Gastrocnemius medialis (tissue), 4 donors: ENCODE results near the gene SLC6A6.

ENCODE experiments used
- POLR2A ChIP-seq, 2 donors: fragments of 450-650 bp; IDR thresholded peaks; one replicate each; pipeline ENCODE4 v1.6.1; 2017; ENCODE audit warnings: antibody characterized with exemption in 2 of 2, mild to moderate bottlenecking in 2 of 2, moderate library complexity in 2 of 2
- TF ChIP-seq, protein P1 (sequence below), 5 experiments: fragments of 450-650 bp in 3 of 5; fragments of 200-600 bp in 2 of 5; sonication (generic) in 2 of 5; IDR thresholded peaks in 4 of 5; conservative IDR thresholded peaks in 1 of 5; 1 replicate in 4 of 5; 2 replicates in 1 of 5; pipeline ENCODE4 v1.5.1; 2016 to 2019; ENCODE audit warnings: antibody characterized with exemption in 5 of 5, mild to moderate bottlenecking in 3 of 5, moderate library complexity in 3 of 5

- no peak for TF ChIP-seq POLR2A (IDR thresholded peaks at IDR 0.05)
- TF ChIP-seq, protein P1, sequence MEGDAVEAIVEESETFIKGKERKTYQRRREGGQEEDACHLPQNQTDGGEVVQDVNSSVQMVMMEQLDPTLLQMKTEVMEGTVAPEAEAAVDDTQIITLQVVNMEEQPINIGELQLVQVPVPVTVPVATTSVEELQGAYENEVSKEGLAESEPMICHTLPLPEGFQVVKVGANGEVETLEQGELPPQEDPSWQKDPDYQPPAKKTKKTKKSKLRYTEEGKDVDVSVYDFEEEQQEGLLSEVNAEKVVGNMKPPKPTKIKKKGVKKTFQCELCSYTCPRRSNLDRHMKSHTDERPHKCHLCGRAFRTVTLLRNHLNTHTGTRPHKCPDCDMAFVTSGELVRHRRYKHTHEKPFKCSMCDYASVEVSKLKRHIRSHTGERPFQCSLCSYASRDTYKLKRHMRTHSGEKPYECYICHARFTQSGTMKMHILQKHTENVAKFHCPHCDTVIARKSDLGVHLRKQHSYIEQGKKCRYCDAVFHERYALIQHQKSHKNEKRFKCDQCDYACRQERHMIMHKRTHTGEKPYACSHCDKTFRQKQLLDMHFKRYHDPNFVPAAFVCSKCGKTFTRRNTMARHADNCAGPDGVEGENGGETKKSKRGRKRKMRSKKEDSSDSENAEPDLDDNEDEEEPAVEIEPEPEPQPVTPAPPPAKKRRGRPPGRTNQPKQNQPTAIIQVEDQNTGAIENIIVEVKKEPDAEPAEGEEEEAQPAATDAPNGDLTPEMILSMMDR (IDR thresholded peaks at IDR 0.05 in 4 of 5, conservative IDR thresholded peaks at IDR 0.05 in 1 of 5) = no peak
These were observed 70.3 kb downstream of the SLC6A6 start for GRCh38 chr3:14472471-14473351.
